ENCODE measurements around the gene METTL25.

DNA sequence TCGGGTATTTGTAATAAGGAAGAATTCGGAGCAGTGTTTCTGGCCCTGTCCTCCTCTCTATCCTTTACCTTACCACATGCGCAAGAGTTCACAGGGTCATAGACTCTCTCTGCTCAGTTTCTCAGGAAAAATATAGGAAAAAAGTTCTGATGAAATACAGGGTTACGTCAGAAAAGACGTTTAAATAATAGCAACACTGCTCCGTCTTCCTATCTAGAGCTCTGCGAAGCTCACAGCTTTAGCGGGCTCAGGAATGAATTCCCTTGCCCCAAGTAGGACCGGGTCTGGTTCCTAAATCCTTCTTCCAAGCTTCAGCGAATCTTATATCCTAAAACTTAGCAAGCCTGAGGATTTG, 507 bp upstream of the METTL25 start:
- no peak for TF ChIP-seq CTCF (IDR thresholded peaks at IDR 0.05)
- TF ChIP-seq POLR2AphosphoS5 (IDR thresholded peaks at IDR 0.05): no peak
- no peak for TF ChIP-seq POLR2A (IDR thresholded peaks at IDR 0.05)
- TF ChIP-seq EP300 (IDR thresholded peaks at IDR 0.05): no peak

Measured in upper lobe of left lung (tissue), 4 donors.